Colonic mucosa (tissue), 4 donors: Measurements from ENCODE around the gene IFRD2. TPM values are rescaled to one million over a fixed set of nuclear protein-coding genes. Genes with fewer than 3 reads are reported as not detected.
A peak's percentile ranks its signal among the peaks of the same experiment; 100 is the strongest.

ENCODE experiments used
- DNase-seq: peaks from one replicate; pipeline ENCODE4 v3.0.0-alpha.2; 2020
- H3K27ac ChIP-seq: fragments of 200-600 bp; one replicate; pipeline ENCODE4 v1.8.0; 2021
- H3K27me3 ChIP-seq: fragments of 200-600 bp; one replicate; pipeline ENCODE4 v1.8.0; 2021
- H3K36me3 ChIP-seq: fragments of 200-600 bp; one replicate; pipeline ENCODE4 v1.8.0; 2021
- H3K4me1 ChIP-seq: fragments of 200-600 bp; one replicate; pipeline ENCODE4 v1.8.0; 2021; ENCODE audit warnings: mild to moderate bottlenecking
- H3K4me3 ChIP-seq: fragments of 200-600 bp; one replicate; pipeline ENCODE4 v1.8.0; 2021
- H3K9ac ChIP-seq, 2 donors: one replicate each; pipeline ENCODE4 v1.7.0; 2013; ENCODE audit warnings: control low read depth in 2 of 2, low read depth in 2 of 2, low read length in 2 of 2
- H3K9me3 ChIP-seq: fragments of 200-600 bp; one replicate; pipeline ENCODE4 v1.8.0; 2021
- intact Hi-C: fragments of 100-400 bp; cut with DNase I; formaldehyde crosslinking; loops from one replicate; pipeline ENCODE4 v1.14.1; 2022
- total RNA-seq, 2 donors: library from RNA; stranded (reverse); fragmentation: NEBNext Ultra II Directional in 1 of 2; extraction: Animal tissue kit (Norgen Biotek cat#: 25700) in 1 of 2; gene quantifications; one replicate each; pipeline ENCODE4 v1.2.1, GENCODE V29; 2021
- TF ChIP-seq, protein P1 (sequence below): fragments of 200-600 bp; IDR thresholded peaks from one replicate; pipeline ENCODE4 v1.8.0; 2022; ENCODE audit warnings: antibody characterized with exemption, mild to moderate bottlenecking
- donor health status: healthy.
- donor health status: DM: no; HTN: no; CAD: no.
- donor health status: DM: no; HTN: no; CAD: no.

Gene IFRD2
- total RNA-seq, 2 donors from 2014 or later, result 52.8 to 129 TPM

DNA sequence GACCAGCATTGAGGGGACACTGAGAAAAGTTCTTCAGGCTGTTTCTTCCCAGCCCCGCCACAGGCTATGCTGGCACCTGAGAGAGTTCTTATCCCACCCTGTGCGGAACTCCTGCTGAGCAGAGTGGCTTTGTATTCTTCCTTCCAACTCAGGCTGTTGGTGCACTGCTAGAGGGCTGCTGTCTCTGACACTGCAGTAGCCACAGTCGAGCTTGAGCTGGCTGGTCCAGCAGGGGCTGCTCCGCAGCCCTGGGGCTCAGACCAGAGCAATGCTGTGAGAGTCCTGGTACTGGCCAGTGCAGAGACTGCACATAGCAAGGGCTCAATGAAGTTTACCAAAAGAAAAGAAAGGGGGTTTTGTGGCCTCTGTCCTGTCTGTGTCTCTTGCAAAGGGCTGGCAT is 52.6 kb downstream of the IFRD2 start:
- no peaks in the 10 kb centered on the region for H3K27me3 ChIP-seq
- H3K36me3 ChIP-seq, result no peaks in the 10 kb centered on the region
- H3K4me3 ChIP-seq, result no peak overlapping the region
- intact Hi-C loops, result no loop called here
- TF ChIP-seq, protein P1, sequence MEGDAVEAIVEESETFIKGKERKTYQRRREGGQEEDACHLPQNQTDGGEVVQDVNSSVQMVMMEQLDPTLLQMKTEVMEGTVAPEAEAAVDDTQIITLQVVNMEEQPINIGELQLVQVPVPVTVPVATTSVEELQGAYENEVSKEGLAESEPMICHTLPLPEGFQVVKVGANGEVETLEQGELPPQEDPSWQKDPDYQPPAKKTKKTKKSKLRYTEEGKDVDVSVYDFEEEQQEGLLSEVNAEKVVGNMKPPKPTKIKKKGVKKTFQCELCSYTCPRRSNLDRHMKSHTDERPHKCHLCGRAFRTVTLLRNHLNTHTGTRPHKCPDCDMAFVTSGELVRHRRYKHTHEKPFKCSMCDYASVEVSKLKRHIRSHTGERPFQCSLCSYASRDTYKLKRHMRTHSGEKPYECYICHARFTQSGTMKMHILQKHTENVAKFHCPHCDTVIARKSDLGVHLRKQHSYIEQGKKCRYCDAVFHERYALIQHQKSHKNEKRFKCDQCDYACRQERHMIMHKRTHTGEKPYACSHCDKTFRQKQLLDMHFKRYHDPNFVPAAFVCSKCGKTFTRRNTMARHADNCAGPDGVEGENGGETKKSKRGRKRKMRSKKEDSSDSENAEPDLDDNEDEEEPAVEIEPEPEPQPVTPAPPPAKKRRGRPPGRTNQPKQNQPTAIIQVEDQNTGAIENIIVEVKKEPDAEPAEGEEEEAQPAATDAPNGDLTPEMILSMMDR, result no peak
- peaks cover 31% of the 10 kb centered on the region for H3K4me1 ChIP-seq
- no peak overlapping the region for H3K27ac ChIP-seq
- no peak for DNase-seq
- no peak overlapping the region for H3K9ac ChIP-seq
- H3K9me3 ChIP-seq, result no peaks in the 10 kb centered on the region

- no peaks in the 10 kb centered on the region for H3K36me3 ChIP-seq
- intact Hi-C loops, result no loop called here
- DNase-seq, result peak; percentile 94
- TF ChIP-seq, protein P1, result no peak
- peak overlapping the region; percentile 82 for H3K27ac ChIP-seq
- H3K27me3 ChIP-seq, result no peaks in the 10 kb centered on the region
- peaks cover 31% of the 10 kb centered on the region for H3K4me1 ChIP-seq
- H3K9ac ChIP-seq, result peak overlapping the region; percentile 58 to 89
- no peaks in the 10 kb centered on the region for H3K9me3 ChIP-seq
- peak overlapping the region; percentile 52 for H3K4me3 ChIP-seq
Observed at GRCh38 chr3:50238549-50239026, 53.6 kb downstream of the IFRD2 start.

DNA sequence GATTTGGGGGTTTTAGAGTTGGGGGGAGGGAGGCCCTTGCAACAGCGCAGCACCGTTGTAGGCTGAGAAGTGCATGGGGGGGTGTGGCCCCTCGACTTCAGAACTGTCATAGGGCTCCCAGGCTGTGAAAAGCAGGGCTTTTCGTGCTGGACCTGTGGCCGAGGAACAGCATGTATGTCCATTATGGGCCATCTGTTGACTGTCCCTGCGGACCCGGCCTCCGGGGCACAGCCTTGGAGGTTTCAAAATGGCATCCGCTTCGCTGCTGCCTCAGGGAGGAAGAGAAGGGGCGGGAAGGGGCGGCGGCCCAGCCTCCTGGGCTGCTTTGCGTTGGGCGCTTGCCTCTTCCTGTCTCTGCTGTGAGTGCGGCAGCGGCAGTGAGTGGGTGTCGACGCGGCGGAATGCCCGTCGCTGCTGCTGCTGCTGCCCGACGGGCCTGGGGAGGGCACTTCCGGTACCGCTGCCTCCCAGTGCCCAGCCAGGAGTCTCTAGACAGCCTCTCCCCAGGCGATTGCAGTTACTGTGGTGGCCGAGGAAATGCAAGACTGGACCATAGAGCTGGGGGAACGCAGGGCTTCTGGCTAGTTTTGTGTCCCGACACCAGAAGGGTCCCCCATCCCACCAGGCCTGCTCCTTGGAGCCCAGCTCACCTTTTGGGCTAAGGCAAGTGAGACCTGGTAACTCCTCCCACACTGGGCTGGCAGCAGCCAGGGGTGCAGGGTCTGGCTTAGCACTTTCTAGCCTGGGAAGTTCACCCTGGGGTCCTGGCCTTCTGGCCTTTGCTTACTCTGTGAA is 54.3 kb downstream of the IFRD2 start:
- intact Hi-C loops, result no loop called here
- peak; percentile 76 for DNase-seq
- Histone ChIP-seq H3K36me3 (no peaks in the 10 kb centered on the region), H3K9me3 (no peaks in the 10 kb centered on the region), H3K27ac (peak overlapping the region; percentile 82), H3K4me3 (peak overlapping the region; percentile 52), H3K9ac (peak overlapping the region; percentile 58 to 89), H3K4me1 (peaks cover 31% of the 10 kb centered on the region), H3K27me3 (no peaks in the 10 kb centered on the region)
- TF ChIP-seq, protein P1, result no peak

Other genes with a start within 250 kb of the IFRD2 start
- 100 to 1,000 TPM; 104 to 114 TPM for gene RBM5, start 203.5 kb downstream of the IFRD2 start, total RNA-seq
- 10 to 100 TPM; 14.7 to 24.0 TPM for gene SEMA3F, start 137.1 kb downstream of the IFRD2 start, total RNA-seq
- gene GNAT1, start 100.8 kb downstream of the IFRD2 start, total RNA-seq, result not detected
- under 1 TPM; 0.24 to 0.40 TPM for gene SLC38A3, start 87.2 kb downstream of the IFRD2 start, total RNA-seq
- 10 to 100 TPM; 48.7 to 77.4 TPM for gene GNAI2, start 56.2 kb downstream of the IFRD2 start, total RNA-seq
- gene SEMA3B, start 23.3 kb downstream of the IFRD2 start, total RNA-seq, result 10 to 100 TPM; 51.6 to 57.0 TPM
- gene LSMEM2, start 13.3 kb downstream of the IFRD2 start, total RNA-seq, result not detected
- gene HYAL3, start 7.0 kb upstream of the IFRD2 start, total RNA-seq, result 1 to 10 TPM; 2.5 to 4.2 TPM
- gene NAA80, start 7.0 kb upstream of the IFRD2 start, total RNA-seq, result 1 to 10 TPM; 6.7 to 10.0 TPM
- gene HYAL1, start 11.1 kb upstream of the IFRD2 start, total RNA-seq, result 10 to 100 TPM in 1 of 2 donors, 1 to 10 TPM in 1; 9.0 to 15.2 TPM
- gene HYAL2, start 30.3 kb upstream of the IFRD2 start, total RNA-seq, result 10 to 100 TPM; 31.3 to 37.1 TPM
- 10 to 100 TPM; 26.1 to 39.5 TPM for gene TUSC2, start 35.8 kb upstream of the IFRD2 start, total RNA-seq
- 10 to 100 TPM; 20.6 to 28.2 TPM for gene RASSF1, start 48.4 kb upstream of the IFRD2 start, total RNA-seq
- gene ZMYND10, start 53.3 kb upstream of the IFRD2 start, total RNA-seq, result 1 to 10 TPM in 1 of 2 donors, under 1 TPM in 1; 0.37 to 1.5 TPM
- gene NPRL2, start 58.3 kb upstream of the IFRD2 start, total RNA-seq, result 10 to 100 TPM; 23.2 to 29.6 TPM
- gene CYB561D2, start 58.4 kb upstream of the IFRD2 start, total RNA-seq, result 10 to 100 TPM; 30.9 to 46.2 TPM
- 10 to 100 TPM; 42.1 to 45.0 TPM for gene TMEM115, start 67.1 kb upstream of the IFRD2 start, total RNA-seq
- gene CACNA2D2, start 211.2 kb upstream of the IFRD2 start, total RNA-seq, result 1 to 10 TPM; 2.4 to 3.3 TPM